ENCODE measurements around the gene HMG20A.
"Not testable (repeated sequence)": the region's sequence is repeated elsewhere in the genome, so short reads cannot be mapped to it uniquely, and the experiment has no call there.

The HMG20A gene

GRCh38 chr15:77392762-77393470 lies 27.8 kb upstream of the HMG20A start:
- no peaks in the 10 kb centered on the region for H3K27me3 ChIP-seq (ENCODE audit: control insufficient read depth, insufficient read depth, low read length)
- no peaks in the 10 kb centered on the region for H3K36me3 ChIP-seq (ENCODE audit: insufficient read depth, low read length)
- H3K4me2 ChIP-seq (ENCODE audit: low read length): no peak overlapping the region
- H3K4me1 ChIP-seq (ENCODE audit: control insufficient read depth, insufficient read depth, low read length): no peaks in the 10 kb centered on the region
- H3K9me3 ChIP-seq (replicated peaks; ENCODE audit: low read length): no peaks in the 10 kb centered on the region
- H3K4me3 ChIP-seq (ENCODE audit: low read length): no peak overlapping the region
- H3K9ac ChIP-seq (ENCODE audit: low read depth, low read length): no peak overlapping the region

- H3K36me3 ChIP-seq (ENCODE audit: insufficient read depth, low read length): no peaks in the 10 kb centered on the region
- no peak overlapping the region for H3K4me2 ChIP-seq (ENCODE audit: low read length)
- no peaks in the 10 kb centered on the region for H3K9me3 ChIP-seq (replicated peaks; ENCODE audit: low read length)
- H3K27me3 ChIP-seq (ENCODE audit: control insufficient read depth, insufficient read depth, low read length): no peaks in the 10 kb centered on the region
- no peak overlapping the region for H3K4me3 ChIP-seq (ENCODE audit: low read length)
- no peaks in the 10 kb centered on the region for H3K4me1 ChIP-seq (ENCODE audit: control insufficient read depth, insufficient read depth, low read length)
- H3K9ac ChIP-seq (ENCODE audit: low read depth, low read length): no peak overlapping the region
Observed at GRCh38 chr15:77393471-77393840, 27.2 kb upstream of the HMG20A start.

DNA sequence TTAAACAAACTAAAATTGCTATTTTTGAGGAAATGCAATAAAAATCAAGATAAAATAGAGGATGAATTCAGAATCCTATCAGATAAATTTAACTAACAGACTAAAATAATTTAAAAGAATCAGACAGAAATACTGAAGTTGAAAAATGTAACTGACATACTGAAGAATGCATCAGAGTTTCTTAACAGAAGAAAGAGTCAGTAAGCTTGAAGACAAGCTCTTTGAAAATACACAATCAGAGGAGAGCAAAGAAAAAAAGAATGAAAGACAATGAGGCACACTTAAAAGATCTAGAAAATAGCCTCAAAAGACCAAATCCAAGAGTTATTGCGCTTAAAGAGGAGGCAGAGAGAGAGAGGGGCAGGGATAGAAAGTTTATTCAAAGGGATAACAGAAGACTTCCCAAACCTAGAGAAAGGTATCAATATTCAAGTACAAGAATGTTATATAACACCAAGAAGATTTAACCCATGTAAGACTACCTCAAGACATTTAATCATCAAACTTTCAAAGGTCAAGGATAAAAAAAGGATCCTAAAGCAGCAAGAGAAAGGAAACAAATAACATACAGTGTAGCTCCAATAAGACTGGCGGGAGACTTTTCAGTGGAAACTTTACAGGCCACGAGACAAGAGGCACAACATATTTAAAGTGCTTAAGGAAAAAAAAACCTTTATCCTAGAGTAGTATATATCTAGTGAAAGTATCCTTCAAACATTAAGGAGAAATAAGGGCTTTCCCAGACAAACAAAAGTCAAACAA lies 25.5 kb upstream of the HMG20A start:
- no peak overlapping the region for H3K9ac ChIP-seq (ENCODE audit: low read depth, low read length)
- no peak overlapping the region for H3K4me2 ChIP-seq (ENCODE audit: low read length)
- H3K9me3 ChIP-seq (replicated peaks; ENCODE audit: low read length): peaks cover 7% of the 10 kb centered on the region
- no peaks in the 10 kb centered on the region for H3K27me3 ChIP-seq (ENCODE audit: control insufficient read depth, insufficient read depth, low read length)
- no peaks in the 10 kb centered on the region for H3K36me3 ChIP-seq (ENCODE audit: insufficient read depth, low read length)
- H3K4me1 ChIP-seq (ENCODE audit: control insufficient read depth, insufficient read depth, low read length): no peaks in the 10 kb centered on the region
- no peak overlapping the region for H3K4me3 ChIP-seq (ENCODE audit: low read length)

GRCh38 chr15:77396692-77397091 lies 24.0 kb upstream of the HMG20A start:
- H3K4me1 ChIP-seq (ENCODE audit: control insufficient read depth, insufficient read depth, low read length): peaks cover under 1% of the 10 kb centered on the region
- H3K9ac ChIP-seq (ENCODE audit: low read depth, low read length): no peak overlapping the region
- peaks cover 7% of the 10 kb centered on the region for H3K9me3 ChIP-seq (replicated peaks; ENCODE audit: low read length)
- no peak overlapping the region for H3K4me2 ChIP-seq (ENCODE audit: low read length)
- H3K36me3 ChIP-seq (ENCODE audit: insufficient read depth, low read length): no peaks in the 10 kb centered on the region
- H3K4me3 ChIP-seq (ENCODE audit: low read length): no peak overlapping the region
- H3K27me3 ChIP-seq (ENCODE audit: control insufficient read depth, insufficient read depth, low read length): no peaks in the 10 kb centered on the region

- no peak overlapping the region for H3K4me2 ChIP-seq (ENCODE audit: low read length)
- peaks cover 7% of the 10 kb centered on the region for H3K9me3 ChIP-seq (replicated peaks; ENCODE audit: low read length)
- no peaks in the 10 kb centered on the region for H3K27me3 ChIP-seq (ENCODE audit: control insufficient read depth, insufficient read depth, low read length)
- H3K9ac ChIP-seq (ENCODE audit: low read depth, low read length): no peak overlapping the region
- H3K36me3 ChIP-seq (ENCODE audit: insufficient read depth, low read length): no peaks in the 10 kb centered on the region
- peaks cover 23% of the 10 kb centered on the region for H3K4me1 ChIP-seq (ENCODE audit: control insufficient read depth, insufficient read depth, low read length)
- no peak overlapping the region for H3K4me3 ChIP-seq (ENCODE audit: low read length)
Observed at GRCh38 chr15:77398927-77399326, 21.8 kb upstream of the HMG20A start.

DNA sequence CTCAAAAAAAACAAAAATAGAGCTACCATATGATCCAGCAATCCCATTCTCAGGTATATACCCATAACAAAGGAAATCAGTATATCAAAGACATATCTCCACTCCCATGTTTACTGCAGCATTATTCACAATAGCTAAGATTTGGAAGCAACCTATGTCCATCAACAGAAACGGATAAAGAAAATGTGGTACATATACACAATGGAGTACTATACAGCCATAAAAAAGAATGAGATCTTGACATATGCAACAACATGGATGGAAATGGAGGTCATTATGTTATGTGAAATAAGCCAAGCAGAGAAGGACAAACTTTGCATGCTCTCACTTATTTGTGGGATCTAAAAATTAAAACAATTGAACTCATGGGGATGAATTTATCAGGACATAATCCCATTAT lies 20.4 kb upstream of the HMG20A start:
- H3K4me3 ChIP-seq (ENCODE audit: low read length): no peak overlapping the region
- no peak overlapping the region for H3K4me2 ChIP-seq (ENCODE audit: low read length)
- H3K27me3 ChIP-seq (ENCODE audit: control insufficient read depth, insufficient read depth, low read length): no peaks in the 10 kb centered on the region
- H3K36me3 ChIP-seq (ENCODE audit: insufficient read depth, low read length): no peaks in the 10 kb centered on the region
- peaks cover 7% of the 10 kb centered on the region for H3K9me3 ChIP-seq (replicated peaks; ENCODE audit: low read length)
- peaks cover 23% of the 10 kb centered on the region for H3K4me1 ChIP-seq (ENCODE audit: control insufficient read depth, insufficient read depth, low read length)
- no peak overlapping the region for H3K9ac ChIP-seq (ENCODE audit: low read depth, low read length)

DNA sequence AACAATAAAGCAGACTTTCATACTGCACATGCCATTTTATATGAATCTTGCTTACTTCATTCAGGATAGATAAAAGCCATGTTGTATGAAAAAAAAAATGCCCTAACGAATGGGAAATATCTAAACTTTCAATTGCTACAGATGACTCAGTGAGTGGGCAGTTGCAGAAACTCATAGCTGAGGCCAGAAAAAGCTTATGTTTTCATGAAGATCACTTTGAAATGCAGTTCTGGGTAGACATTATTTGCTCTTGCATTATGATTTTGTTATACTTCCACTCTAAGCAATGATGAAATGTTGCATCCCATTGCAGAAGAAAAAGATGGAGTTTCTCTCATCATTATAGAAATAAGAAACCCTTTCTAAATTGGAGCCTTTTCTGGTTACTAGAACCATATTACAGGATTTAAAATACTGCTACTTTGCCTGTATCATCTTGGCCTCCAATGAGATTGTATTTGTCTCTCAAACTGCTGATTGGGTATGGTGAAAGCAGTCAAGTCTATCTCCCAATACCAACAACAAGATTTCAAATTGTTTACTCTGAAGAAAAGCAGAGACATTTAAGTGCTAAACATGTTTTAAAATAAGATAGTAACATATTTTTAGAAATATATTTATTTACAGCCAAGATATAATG lies 17.8 kb upstream of the HMG20A start:
- H3K27me3 ChIP-seq (ENCODE audit: control insufficient read depth, insufficient read depth, low read length): no peaks in the 10 kb centered on the region
- H3K9ac ChIP-seq (ENCODE audit: low read depth, low read length): peak overlapping the region; percentile 25
- peaks cover 7% of the 10 kb centered on the region for H3K9me3 ChIP-seq (replicated peaks; ENCODE audit: low read length)
- H3K4me2 ChIP-seq (ENCODE audit: low read length): peak overlapping the region; percentile 70
- peaks cover 23% of the 10 kb centered on the region for H3K4me1 ChIP-seq (ENCODE audit: control insufficient read depth, insufficient read depth, low read length)
- peak overlapping the region; percentile 46 for H3K4me3 ChIP-seq (ENCODE audit: low read length)
- no peaks in the 10 kb centered on the region for H3K36me3 ChIP-seq (ENCODE audit: insufficient read depth, low read length)

- peaks cover 32% of the 10 kb centered on the region for H3K4me1 ChIP-seq (ENCODE audit: control insufficient read depth, insufficient read depth, low read length)
- H3K4me2 ChIP-seq (ENCODE audit: low read length); H3K9me3 ChIP-seq (replicated peaks; ENCODE audit: low read length); H3K27me3 ChIP-seq (ENCODE audit: control insufficient read depth, insufficient read depth, low read length); H3K4me3 ChIP-seq (ENCODE audit: low read length); H3K9ac ChIP-seq (ENCODE audit: low read depth, low read length); H3K36me3 ChIP-seq (ENCODE audit: insufficient read depth, low read length): not testable (repeated sequence)
Observed at GRCh38 chr15:77406173-77406759, 14.4 kb upstream of the HMG20A start.

GRCh38 chr15:77406846-77407245 lies 13.8 kb upstream of the HMG20A start:
- no peaks in the 10 kb centered on the region for H3K9me3 ChIP-seq (replicated peaks; ENCODE audit: low read length)
- H3K4me3 ChIP-seq (ENCODE audit: low read length): no peak overlapping the region
- H3K4me2 ChIP-seq (ENCODE audit: low read length): no peak overlapping the region
- no peaks in the 10 kb centered on the region for H3K27me3 ChIP-seq (ENCODE audit: control insufficient read depth, insufficient read depth, low read length)
- peaks cover 29% of the 10 kb centered on the region for H3K4me1 ChIP-seq (ENCODE audit: control insufficient read depth, insufficient read depth, low read length)
- no peak overlapping the region for H3K9ac ChIP-seq (ENCODE audit: low read depth, low read length)
- no peaks in the 10 kb centered on the region for H3K36me3 ChIP-seq (ENCODE audit: insufficient read depth, low read length)

DNA sequence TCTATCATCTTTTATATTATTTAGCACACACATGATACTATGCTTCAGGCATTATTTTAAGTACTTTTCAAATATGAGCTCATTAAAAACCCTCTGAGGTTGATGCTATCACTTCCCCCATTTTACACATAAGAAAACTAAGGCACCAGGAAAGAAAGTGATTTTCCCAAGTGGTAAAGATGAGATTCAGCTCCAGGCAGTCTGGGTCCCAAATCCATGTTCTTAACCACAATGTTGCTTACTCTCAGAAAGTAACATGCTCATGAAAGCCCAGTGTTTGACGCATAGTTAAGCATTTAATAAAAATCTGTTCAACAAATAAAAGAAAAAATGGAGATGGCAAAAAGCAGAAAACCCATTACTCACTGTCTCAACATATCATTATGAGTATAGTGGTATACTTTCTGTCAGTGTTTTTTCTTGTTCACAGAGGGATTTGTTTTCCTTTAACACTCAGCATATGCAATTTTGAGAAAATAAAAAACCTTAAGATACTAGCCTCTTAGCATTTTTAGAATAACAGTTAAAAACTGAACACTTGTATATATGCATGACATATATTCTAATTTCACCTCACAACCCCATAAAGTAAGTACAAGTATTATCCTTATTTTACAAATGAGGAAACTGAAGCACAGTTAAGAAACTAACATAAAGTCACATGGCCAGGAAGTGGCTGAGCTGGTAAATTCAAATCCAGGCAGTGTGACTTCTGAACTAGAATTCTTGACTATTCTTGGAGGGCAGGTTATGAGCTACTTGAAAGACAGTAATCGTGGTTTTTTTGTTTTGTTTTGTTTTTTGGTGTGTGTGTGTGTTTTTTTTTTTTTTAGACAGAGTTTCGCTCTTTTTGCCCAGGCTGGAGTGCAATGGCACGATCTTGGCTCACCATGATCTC lies 11.2 kb upstream of the HMG20A start:
- Histone ChIP-seq H3K4me2 (ENCODE audit: low read length) (peak overlapping the region; percentile 6), H3K9ac (ENCODE audit: low read depth, low read length) (no peak overlapping the region), H3K4me3 (ENCODE audit: low read length) (no peak overlapping the region), H3K4me1 (ENCODE audit: control insufficient read depth, insufficient read depth, low read length) (peaks cover 9% of the 10 kb centered on the region), H3K9me3 (replicated peaks; ENCODE audit: low read length) (no peaks in the 10 kb centered on the region), H3K36me3 (ENCODE audit: insufficient read depth, low read length) (no peaks in the 10 kb centered on the region), H3K27me3 (ENCODE audit: control insufficient read depth, insufficient read depth, low read length) (no peaks in the 10 kb centered on the region)

DNA sequence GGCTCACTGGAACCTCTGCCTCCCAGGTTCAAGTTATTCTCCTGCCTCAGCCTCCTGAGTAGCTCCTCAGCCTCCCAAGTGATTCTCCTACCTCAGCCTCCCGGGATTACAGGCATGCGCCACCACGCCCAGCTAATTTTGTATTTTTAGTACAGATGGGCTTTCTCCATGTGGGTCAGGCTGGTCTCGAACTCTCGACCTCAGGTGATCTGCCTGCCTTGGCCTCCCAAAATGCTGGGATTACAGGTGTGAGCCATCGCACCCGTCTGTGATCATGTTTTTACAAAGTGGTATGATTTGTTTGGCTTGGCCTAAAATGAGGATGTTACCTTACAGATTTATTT lies 10.6 kb upstream of the HMG20A start:
- not testable (repeated sequence) for H3K4me2 ChIP-seq (ENCODE audit: low read length); H3K9me3 ChIP-seq (replicated peaks; ENCODE audit: low read length); H3K36me3 ChIP-seq (ENCODE audit: insufficient read depth, low read length); H3K9ac ChIP-seq (ENCODE audit: low read depth, low read length); H3K27me3 ChIP-seq (ENCODE audit: control insufficient read depth, insufficient read depth, low read length); H3K4me3 ChIP-seq (ENCODE audit: low read length); H3K4me1 ChIP-seq (ENCODE audit: control insufficient read depth, insufficient read depth, low read length)

Measured in skeletal muscle satellite cell (primary cell).